OCI-LY3 (cell line): ENCODE data around the gene DAAM2.

Experiments
- H2AFZ ChIP-seq: fragments of 200-600, 300-600 bp; shearing (Covaris generic); 2 replicates; pipeline ENCODE4 v1.6.0; 2014; ENCODE audit warnings: antibody characterized with exemption, low read depth, low read length
- H3K27ac ChIP-seq: fragments of 200-600, 300-600 bp; sonication (generic); 2 replicates; pipeline ENCODE4 v1.5.1; 2014; ENCODE audit warnings: mild to moderate bottlenecking, low read length, moderate library complexity, mixed read lengths
- H3K27me3 ChIP-seq: fragments of 200-600, 300-600 bp; sonication (generic); 2 replicates; pipeline ENCODE4 v1.6.1; 2014; ENCODE audit warnings: low read depth, low read length, mixed read lengths
- H3K36me3 ChIP-seq: fragments of 200-600, 300-600 bp; sonication (generic); replicated peaks from 2 replicates; pipeline ENCODE3; 2014; ENCODE audit warnings: low read depth, low read length, mixed read lengths
- H3K4me1 ChIP-seq: fragments of 300-600, 200-600 bp; sonication (generic); 2 replicates; pipeline ENCODE4 v1.6.1; 2014; ENCODE audit warnings: low read length, mixed read lengths
- H3K4me2 ChIP-seq: fragments of 200-600, 300-600 bp; sonication (generic); 2 replicates; pipeline ENCODE4 v1.6.1; 2014; ENCODE audit warnings: low read length, mixed read lengths
- H3K4me3 ChIP-seq: fragments of 300-600, 200-600 bp; sonication (generic); 2 replicates; pipeline ENCODE4 v1.5.1; 2014; ENCODE audit warnings: antibody characterized with exemption, mild to moderate bottlenecking, low read length, moderate library complexity
- H3K79me2 ChIP-seq: fragments of 300-600, 200-600 bp; shearing (Covaris generic); 2 replicates; pipeline ENCODE4 v1.6.1; 2014; ENCODE audit warnings: mild to moderate bottlenecking, low read length, mixed read lengths
- H3K9ac ChIP-seq: fragments of 300-600, 200-600 bp; shearing (Covaris generic); 2 replicates; pipeline ENCODE4 v1.6.0; 2014; ENCODE audit warnings: mild to moderate bottlenecking, low read length, moderate library complexity
- H3K9me3 ChIP-seq: fragments of 200-600, 300-600 bp; shearing (Covaris generic); 2 replicates; pipeline ENCODE4 v1.6.1; 2014; ENCODE audit warnings: low read length, mixed read lengths; ENCODE audit not compliant: insufficient read depth
- H4K20me1 ChIP-seq: fragments of 200-600, 300-600 bp; sonication (generic); 2 replicates; pipeline ENCODE4 v1.6.1; 2016; ENCODE audit warnings: low read length, mixed read lengths; ENCODE audit not compliant: insufficient read depth
- CTCF ChIP-seq: fragments of 200-600, 300-600 bp; sonication (generic); IDR thresholded peaks from 2 replicates; pipeline ENCODE4 v1.5.1; 2014; ENCODE audit warnings: antibody characterized with exemption, low read length, low read depth
- EZH2phosphoT487 ChIP-seq: fragments of 200-600 bp; shearing (Covaris generic); IDR thresholded peaks from 2 replicates; pipeline ENCODE4 v1.6.1; 2018; ENCODE audit warnings: antibody characterized with exemption, mixed run types, low read depth

The DAAM2 gene

GRCh38 chr6:39891353-39891752, 99.2 kb downstream of the DAAM2 start:
- Histone ChIP-seq H3K36me3 (no peaks in the 10 kb centered on the region), H3K27me3 (peaks cover 55% of the 10 kb centered on the region), H3K9ac (no peak overlapping the region), H3K27ac (no peak overlapping the region), H4K20me1 (no peaks in the 10 kb centered on the region), H3K79me2 (no peaks in the 10 kb centered on the region), H3K4me1 (peaks cover 4% of the 10 kb centered on the region; the same call in 1 of the 2 replicates), H3K4me2 (no peak overlapping the region), H2AFZ (no peak overlapping the region), H3K9me3 (no peaks in the 10 kb centered on the region), H3K4me3 (no peak overlapping the region)
- TF ChIP-seq CTCF (no peak), EZH2phosphoT487 (no peak)

GRCh38 chr6:39891976-39892375, 99.8 kb downstream of the DAAM2 start:
- no peak overlapping the region for H3K4me2 ChIP-seq
- no peaks in the 10 kb centered on the region for H3K79me2 ChIP-seq
- no peak overlapping the region for H3K9ac ChIP-seq
- no peak overlapping the region for H3K27ac ChIP-seq
- no peak overlapping the region for H3K4me3 ChIP-seq
- peaks cover 50% of the 10 kb centered on the region for H3K27me3 ChIP-seq
- TF ChIP-seq EZH2phosphoT487 (no peak), CTCF (no peak)
- H3K9me3 ChIP-seq, result no peaks in the 10 kb centered on the region
- no peaks in the 10 kb centered on the region for H4K20me1 ChIP-seq
- H3K4me1 ChIP-seq, result peaks cover 4% of the 10 kb centered on the region; the same call in 1 of the 2 replicates
- H2AFZ ChIP-seq, result no peak overlapping the region
- no peaks in the 10 kb centered on the region for H3K36me3 ChIP-seq

- Histone ChIP-seq H3K36me3 (no peaks in the 10 kb centered on the region), H3K4me3 (no peak overlapping the region), H3K9me3 (no peaks in the 10 kb centered on the region), H3K9ac (no peak overlapping the region), H3K27ac (no peak overlapping the region), H3K4me2 (no peak overlapping the region), H3K79me2 (no peaks in the 10 kb centered on the region), H2AFZ (no peak overlapping the region), H4K20me1 (no peaks in the 10 kb centered on the region), H3K27me3 (peaks cover 48% of the 10 kb centered on the region), H3K4me1 (peaks cover 5% of the 10 kb centered on the region)
- TF ChIP-seq CTCF, result peak; percentile 82
- TF ChIP-seq EZH2phosphoT487, result no peak
Measured at GRCh38 chr6:39892490-39893129, 100.4 kb downstream of the DAAM2 start.

- Histone ChIP-seq H3K27me3 (peaks cover 49% of the 10 kb centered on the region), H3K4me3 (no peak overlapping the region), H3K79me2 (no peaks in the 10 kb centered on the region), H3K4me2 (no peak overlapping the region), H3K27ac (no peak overlapping the region), H3K9ac (no peak overlapping the region), H3K4me1 (peaks cover 9% of the 10 kb centered on the region), H3K9me3 (no peaks in the 10 kb centered on the region), H2AFZ (no peak overlapping the region), H3K36me3 (no peaks in the 10 kb centered on the region), H4K20me1 (no peaks in the 10 kb centered on the region)
- no peak for TF ChIP-seq EZH2phosphoT487
- no peak for TF ChIP-seq CTCF
Measured at GRCh38 chr6:39893286-39893685, 101.1 kb downstream of the DAAM2 start.
